Uterus (tissue), 4 donors: Measurements from ENCODE around the gene MAMLD1. TPM values are rescaled to one million over a fixed set of nuclear protein-coding genes. Genes with fewer than 3 reads are reported as not detected.

ENCODE experiments used
- DNase-seq, 2 donors: peaks; one replicate each; pipeline ENCODE4 v3.0.0-alpha.2; 2019 to 2020
- H3K27ac ChIP-seq, 2 donors: fragments of 200-600 bp; sonication (generic); 1 replicate in 1 of 2; 2 replicates in 1 of 2; pipeline ENCODE4 v1.5.1; 2016 to 2018
- H3K27me3 ChIP-seq, 2 donors: fragments of 200-600 bp; sonication (generic); one replicate each; pipeline ENCODE4 v1.5.1; 2018 to 2019; ENCODE audit warnings: control low read depth in 1 of 2
- H3K36me3 ChIP-seq, 2 donors: fragments of 200-600 bp; sonication (generic); one replicate each; pipeline ENCODE4 v1.5.1; 2019; ENCODE audit warnings: control low read depth in 1 of 2
- H3K4me1 ChIP-seq, 2 donors: fragments of 200-600 bp; sonication (generic); one replicate each; pipeline ENCODE4 v1.5.1; 2018 to 2019; ENCODE audit warnings: control low read depth in 1 of 2
- H3K4me3 ChIP-seq, 2 donors: fragments of 200-600 bp; sonication (generic); 1 replicate in 1 of 2; 2 replicates in 1 of 2; pipeline ENCODE4 v1.5.1; 2018 to 2019; ENCODE audit warnings: mild to moderate bottlenecking in 1 of 2
- H3K9me3 ChIP-seq, 2 donors: fragments of 200-600 bp; sonication (generic); one replicate each; pipeline ENCODE4 v1.5.1; 2019; ENCODE audit warnings: control low read depth in 1 of 2
- POLR2A ChIP-seq, 2 donors: fragments of 450-650 bp; IDR thresholded peaks; one replicate each; pipeline ENCODE4 v1.6.1; 2016; ENCODE audit warnings: antibody characterized with exemption in 2 of 2, mild to moderate bottlenecking in 1 of 2, moderate library complexity in 1 of 2
- intact Hi-C: fragments of 100-400 bp; cut with DNase I; formaldehyde crosslinking; loops from one replicate; pipeline ENCODE4 v1.15.1; 2023; ENCODE audit warnings: low total_unique reads
- total RNA-seq, 4 donors: library from RNA; depleted of rRNA in 3 of 4; stranded (reverse); fragments of >200 nt in 3 of 4; gene quantifications; one replicate each; pipeline versions ENCODE4 v1.1.0 to v1.2.4, GENCODE V29; 2014 to 2023
- TF ChIP-seq, protein P1 (sequence below), 4 experiments: fragments of 200-600 bp in 2 of 4; fragments of 450-650 bp in 2 of 4; sonication (generic) in 2 of 4; IDR thresholded peaks; one replicate each; pipeline ENCODE4 v1.5.1; 2016 to 2019; ENCODE audit warnings: antibody characterized with exemption in 4 of 4, mild to moderate bottlenecking in 2 of 4, moderate library complexity in 1 of 4
- donor health status: DM: yes; HTN: yes; CAD: no.

MAMLD1 gene
- total RNA-seq, 4 donors from 2014 or later: 0.77 to 20.6 (median 2.2) TPM

DNA sequence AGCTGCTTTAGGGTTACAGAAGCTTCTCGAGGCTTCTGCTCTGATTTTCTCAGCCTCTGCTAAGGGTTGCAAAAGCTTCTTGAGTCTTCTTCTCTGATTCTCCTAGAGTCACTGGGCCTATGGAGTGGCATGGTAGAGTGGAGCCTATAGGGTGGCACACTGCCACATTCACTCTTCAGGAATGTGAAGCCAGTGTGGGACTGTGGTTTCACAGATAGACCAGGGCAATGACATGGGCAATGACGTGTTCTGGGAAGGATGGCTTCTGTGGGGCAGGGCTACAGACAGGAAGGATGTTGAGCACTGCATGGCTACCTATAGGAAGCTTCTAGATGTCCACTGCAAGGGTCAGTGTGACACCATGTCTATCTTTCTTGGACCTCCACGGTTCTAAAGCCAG lies 11.0 kb upstream of the MAMLD1 start:
- no peaks in the 10 kb centered on the region for H3K9me3 ChIP-seq
- H3K27ac ChIP-seq: no peak overlapping the region
- H3K27me3 ChIP-seq: no peaks in the 10 kb centered on the region
- H3K4me1 ChIP-seq: no peaks in the 10 kb centered on the region
- no peak overlapping the region for H3K4me3 ChIP-seq
- no peak for TF ChIP-seq POLR2A (IDR thresholded peaks at IDR 0.05)
- TF ChIP-seq, protein P1, sequence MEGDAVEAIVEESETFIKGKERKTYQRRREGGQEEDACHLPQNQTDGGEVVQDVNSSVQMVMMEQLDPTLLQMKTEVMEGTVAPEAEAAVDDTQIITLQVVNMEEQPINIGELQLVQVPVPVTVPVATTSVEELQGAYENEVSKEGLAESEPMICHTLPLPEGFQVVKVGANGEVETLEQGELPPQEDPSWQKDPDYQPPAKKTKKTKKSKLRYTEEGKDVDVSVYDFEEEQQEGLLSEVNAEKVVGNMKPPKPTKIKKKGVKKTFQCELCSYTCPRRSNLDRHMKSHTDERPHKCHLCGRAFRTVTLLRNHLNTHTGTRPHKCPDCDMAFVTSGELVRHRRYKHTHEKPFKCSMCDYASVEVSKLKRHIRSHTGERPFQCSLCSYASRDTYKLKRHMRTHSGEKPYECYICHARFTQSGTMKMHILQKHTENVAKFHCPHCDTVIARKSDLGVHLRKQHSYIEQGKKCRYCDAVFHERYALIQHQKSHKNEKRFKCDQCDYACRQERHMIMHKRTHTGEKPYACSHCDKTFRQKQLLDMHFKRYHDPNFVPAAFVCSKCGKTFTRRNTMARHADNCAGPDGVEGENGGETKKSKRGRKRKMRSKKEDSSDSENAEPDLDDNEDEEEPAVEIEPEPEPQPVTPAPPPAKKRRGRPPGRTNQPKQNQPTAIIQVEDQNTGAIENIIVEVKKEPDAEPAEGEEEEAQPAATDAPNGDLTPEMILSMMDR (IDR thresholded peaks at IDR 0.05): no peak
- DNase-seq: no peak
- intact Hi-C loops: no loop called here
- no peaks in the 10 kb centered on the region for H3K36me3 ChIP-seq

DNA sequence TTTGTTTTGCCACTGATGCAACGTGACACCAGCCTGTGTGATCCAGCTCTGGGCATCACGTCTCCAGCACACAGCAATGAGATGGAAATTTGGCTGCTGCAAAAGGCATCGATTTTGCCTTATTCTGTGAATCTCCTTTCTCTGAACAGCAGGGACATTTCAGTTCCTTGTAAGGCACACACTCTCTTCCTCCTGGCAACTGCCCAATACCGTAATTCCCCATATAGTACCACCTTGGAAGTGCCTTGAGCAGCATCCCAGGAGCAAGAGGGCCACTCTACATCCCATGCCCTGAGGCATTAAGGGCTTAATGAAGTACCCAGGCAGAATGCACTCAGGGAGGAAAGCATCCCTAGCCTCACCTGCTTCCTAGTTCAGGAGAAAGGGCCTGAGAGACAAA lies 10.5 kb upstream of the MAMLD1 start:
- Histone ChIP-seq H3K27ac (no peak overlapping the region), H3K4me3 (no peak overlapping the region), H3K36me3 (no peaks in the 10 kb centered on the region), H3K4me1 (no peaks in the 10 kb centered on the region), H3K9me3 (no peaks in the 10 kb centered on the region), H3K27me3 (no peaks in the 10 kb centered on the region)
- TF ChIP-seq POLR2A (IDR thresholded peaks at IDR 0.05): no peak
- TF ChIP-seq, protein P1 (IDR thresholded peaks at IDR 0.05): no peak
- intact Hi-C loops: no loop called here
- DNase-seq: no peak

DNA sequence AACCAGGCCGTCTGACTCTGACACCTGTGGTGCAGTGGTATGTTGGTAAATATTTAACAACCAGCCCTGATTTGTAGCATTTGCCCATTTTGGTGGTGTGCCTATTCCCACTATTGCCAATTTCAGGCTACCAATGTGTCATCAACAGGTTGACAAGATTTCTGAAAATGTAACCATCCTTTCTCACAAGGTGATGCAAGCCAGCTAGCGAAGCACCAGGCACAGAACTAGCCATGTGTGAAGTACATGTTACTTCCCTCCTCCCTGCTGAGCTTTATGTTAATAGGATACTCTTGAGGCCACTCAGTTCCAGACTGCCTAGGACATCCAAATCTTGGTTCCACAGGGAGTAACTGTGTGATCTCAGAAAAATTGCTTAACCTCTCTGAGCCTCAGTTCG lies 7.2 kb upstream of the MAMLD1 start:
- Histone ChIP-seq H3K9me3 (no peaks in the 10 kb centered on the region), H3K4me1 (no peaks in the 10 kb centered on the region), H3K27ac (no peak overlapping the region), H3K36me3 (no peaks in the 10 kb centered on the region), H3K4me3 (no peak overlapping the region), H3K27me3 (no peaks in the 10 kb centered on the region)
- TF ChIP-seq, protein P1 (IDR thresholded peaks at IDR 0.05): no peak
- no peak for TF ChIP-seq POLR2A (IDR thresholded peaks at IDR 0.05)
- intact Hi-C loops: no loop called here
- DNase-seq: no peak

DNA sequence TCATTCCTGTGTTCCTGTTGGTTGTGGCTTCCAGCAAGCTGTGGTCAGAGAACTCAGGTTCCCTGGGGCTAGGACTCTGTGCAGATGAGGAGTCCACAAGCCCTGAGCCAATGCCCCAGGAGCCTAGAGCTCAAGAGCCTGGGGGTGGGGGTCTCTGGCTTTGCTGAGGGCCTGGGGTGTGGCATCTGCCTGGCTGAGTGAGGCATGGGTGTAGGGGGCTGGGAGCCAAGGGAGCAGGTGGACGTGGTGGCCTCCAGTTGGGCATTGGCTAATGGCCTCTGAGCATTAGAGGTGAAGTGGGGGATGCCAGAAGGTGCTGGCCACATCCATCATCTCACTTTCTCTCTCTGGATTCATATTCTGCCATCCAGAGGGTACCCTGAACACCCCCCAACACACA lies 5.3 kb upstream of the MAMLD1 start:
- Histone ChIP-seq H3K27ac (no peak overlapping the region), H3K9me3 (no peaks in the 10 kb centered on the region), H3K27me3 (no peaks in the 10 kb centered on the region), H3K4me3 (no peak overlapping the region), H3K4me1 (no peaks in the 10 kb centered on the region), H3K36me3 (no peaks in the 10 kb centered on the region)
- intact Hi-C loops: no loop called here
- TF ChIP-seq, protein P1 (IDR thresholded peaks at IDR 0.05): no peak
- no peak for TF ChIP-seq POLR2A (IDR thresholded peaks at IDR 0.05)
- DNase-seq: no peak

DNA sequence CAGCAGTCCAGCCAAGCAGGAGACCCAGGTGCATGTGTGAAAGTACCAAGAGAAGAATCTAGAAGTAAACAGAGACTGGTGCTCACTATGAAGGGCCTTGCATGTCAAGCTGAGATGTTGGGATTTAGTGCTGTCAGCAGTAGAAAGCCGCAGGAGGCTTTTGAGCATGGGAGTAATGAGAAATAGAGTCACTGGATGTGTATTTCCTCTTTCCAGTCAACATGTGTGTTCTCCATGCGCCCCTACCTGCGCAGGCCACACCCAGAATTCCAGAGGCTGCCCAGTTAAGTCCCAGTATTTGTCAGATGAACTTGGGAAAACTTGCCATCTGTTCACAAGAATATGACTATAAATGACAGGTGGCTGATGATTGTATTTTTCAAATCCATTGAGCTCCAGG lies 4.5 kb upstream of the MAMLD1 start:
- TF ChIP-seq POLR2A (IDR thresholded peaks at IDR 0.05): no peak
- TF ChIP-seq, protein P1 (IDR thresholded peaks at IDR 0.05): no peak
- no peaks in the 10 kb centered on the region for H3K4me1 ChIP-seq
- no peak overlapping the region for H3K4me3 ChIP-seq
- no peaks in the 10 kb centered on the region for H3K27me3 ChIP-seq
- no peak overlapping the region for H3K27ac ChIP-seq
- intact Hi-C loops: no loop called here
- H3K9me3 ChIP-seq: no peaks in the 10 kb centered on the region
- H3K36me3 ChIP-seq: no peaks in the 10 kb centered on the region
- DNase-seq: no peak
